Large intestine (tissue), 3 donors: Measurements from ENCODE around the gene GBP3. TPM values are rescaled to one million over a fixed set of nuclear protein-coding genes. Genes with fewer than 3 reads are reported as not detected.
"Not testable (repeated sequence)": the region's sequence is repeated elsewhere in the genome, so short reads cannot be mapped to it uniquely, and the experiment has no call there.

Experiments
- DNase-seq, 2 donors: peaks; one replicate each; pipeline versions ENCODE4 v3.0.0 to v3.0.0-alpha.2; 2013
- H3K27ac ChIP-seq: one replicate; pipeline ENCODE4 v1.5.1; 2013; ENCODE audit warnings: low read length
- H3K27me3 ChIP-seq: 2 replicates; pipeline ENCODE4 v1.6.1; 2013; ENCODE audit warnings: low read length; ENCODE audit not compliant: control insufficient read depth, insufficient read depth
- H3K36me3 ChIP-seq: 2 replicates; pipeline ENCODE4 v1.6.1; 2013; ENCODE audit warnings: low read length; ENCODE audit not compliant: control insufficient read depth, insufficient read depth
- H3K4me1 ChIP-seq: one replicate; pipeline ENCODE4 v1.6.1; 2013; ENCODE audit warnings: low read length; ENCODE audit not compliant: control insufficient read depth, insufficient read depth
- H3K4me3 ChIP-seq: one replicate; pipeline ENCODE4 v1.5.1; 2013; ENCODE audit warnings: low read length
- H3K9me3 ChIP-seq: one replicate; pipeline ENCODE4 v1.6.1; 2013; ENCODE audit warnings: mild to moderate bottlenecking, low read depth, low read length, moderate library complexity; ENCODE audit not compliant: control insufficient read depth
- WGBS: methylation state at CpG from one replicate; pipeline ENCODE4 v1.1.5; 2013; ENCODE audit warnings: low lambda C conversion rate; ENCODE audit not compliant: insufficient coverage; 5-methylcytosine and 5-hydroxymethylcytosine counted together
- polyA plus RNA-seq: library from polyadenylated mRNA; unstranded; fragments of 120-200 nt; gene quantifications from one replicate; pipeline ENCODE4 v1.2.1, GENCODE V29; 2013

Gene GBP3
- polyA plus RNA-seq, 1 donor: 109 TPM

- Histone ChIP-seq H3K9me3 (peaks cover 17% of the 10 kb centered on the region), H3K4me3 (no peak overlapping the region), H3K4me1 (peaks cover 24% of the 10 kb centered on the region), H3K27ac (no peak overlapping the region), H3K36me3 (no peaks in the 10 kb centered on the region), H3K27me3 (no peaks in the 10 kb centered on the region)
- no CpG with 5 or more reads among the region's 1 CpG for WGBS
- DNase-seq: no peak
These were observed 19.1 kb upstream of the GBP3 start for GRCh38 chr1:89041721-89042120.

- Histone ChIP-seq H3K9me3 (peaks cover 17% of the 10 kb centered on the region), H3K4me1 (peaks cover 20% of the 10 kb centered on the region), H3K27ac (no peak overlapping the region), H3K4me3 (no peak overlapping the region), H3K36me3 (no peaks in the 10 kb centered on the region), H3K27me3 (no peaks in the 10 kb centered on the region)
- DNase-seq: no peak
- no CpG with 5 or more reads among the region's 3 CpGs for WGBS
These were observed 18.5 kb upstream of the GBP3 start for GRCh38 chr1:89041119-89041641.

- Histone ChIP-seq H3K27ac (no peak overlapping the region), H3K4me1 (peaks cover 18% of the 10 kb centered on the region), H3K9me3 (peaks cover 17% of the 10 kb centered on the region), H3K27me3 (no peaks in the 10 kb centered on the region), H3K36me3 (no peaks in the 10 kb centered on the region), H3K4me3 (no peak overlapping the region)
- no peak for DNase-seq
- no CpG with 5 or more reads among the region's 1 CpG for WGBS
These were observed 17.6 kb upstream of the GBP3 start for GRCh38 chr1:89040315-89040626.

- Histone ChIP-seq H3K27ac (no peak overlapping the region), H3K9me3 (no peaks in the 10 kb centered on the region), H3K36me3 (no peaks in the 10 kb centered on the region), H3K4me1 (peaks cover 7% of the 10 kb centered on the region), H3K27me3 (no peaks in the 10 kb centered on the region), H3K4me3 (no peak overlapping the region)
- no peak for DNase-seq
- WGBS: no CpG with 5 or more reads among the region's 1 CpG
These were observed 14.5 kb upstream of the GBP3 start for GRCh38 chr1:89037186-89037585.

GRCh38 chr1:89035080-89035479, 12.4 kb upstream of the GBP3 start:
- peaks cover 7% of the 10 kb centered on the region for H3K4me1 ChIP-seq
- H3K27ac ChIP-seq: peak overlapping the region; percentile 74
- H3K9me3 ChIP-seq: no peaks in the 10 kb centered on the region
- DNase-seq: peak; percentile 76 to 89
- H3K36me3 ChIP-seq: no peaks in the 10 kb centered on the region
- H3K27me3 ChIP-seq: no peaks in the 10 kb centered on the region
- no peak overlapping the region for H3K4me3 ChIP-seq
- WGBS: 83% methylated on average over 1 of the region's 1 CpG

GRCh38 chr1:89034004-89034403, 11.3 kb upstream of the GBP3 start:
- not testable (repeated sequence) for H3K27ac ChIP-seq, H3K4me3 ChIP-seq, H3K36me3 ChIP-seq, DNase-seq, H3K4me1 ChIP-seq, H3K27me3 ChIP-seq, H3K9me3 ChIP-seq
- no CpG with 5 or more reads among the region's 5 CpGs for WGBS

- not testable (repeated sequence) for H3K27me3 ChIP-seq, H3K27ac ChIP-seq, DNase-seq, H3K4me1 ChIP-seq, H3K9me3 ChIP-seq, H3K4me3 ChIP-seq, H3K36me3 ChIP-seq
- 100% methylated on average over 1 of the region's 2 CpGs for WGBS
These were observed 6.4 kb upstream of the GBP3 start for GRCh38 chr1:89029051-89029450.

- H3K36me3 ChIP-seq: no peaks in the 10 kb centered on the region
- no peak for DNase-seq
- no peaks in the 10 kb centered on the region for H3K27me3 ChIP-seq
- H3K27ac ChIP-seq: no peak overlapping the region
- no peaks in the 10 kb centered on the region for H3K9me3 ChIP-seq
- H3K4me1 ChIP-seq: peaks cover 13% of the 10 kb centered on the region
- no peak overlapping the region for H3K4me3 ChIP-seq
- 100% methylated on average over 1 of the region's 3 CpGs for WGBS
These were observed 3.3 kb upstream of the GBP3 start for GRCh38 chr1:89025928-89026327.

- Histone ChIP-seq H3K36me3 (peaks cover 15% of the 10 kb centered on the region), H3K27me3 (no peaks in the 10 kb centered on the region), H3K4me3 (no peak overlapping the region), H3K9me3 (no peaks in the 10 kb centered on the region), H3K27ac (peak overlapping the region; percentile 96), H3K4me1 (peaks cover 24% of the 10 kb centered on the region)
- peak in 1 of 2 donors; percentile 8 for DNase-seq
These were observed 360 bp upstream of the GBP3 start for GRCh38 chr1:89023026-89023425.

- Histone ChIP-seq H3K36me3 (peaks cover 38% of the 10 kb centered on the region), H3K4me1 (peaks cover 23% of the 10 kb centered on the region)
- H3K27ac ChIP-seq, H3K27me3 ChIP-seq, H3K4me3 ChIP-seq, H3K9me3 ChIP-seq: not testable (repeated sequence)
- WGBS: no CpG with 5 or more reads among the region's 3 CpGs
- peak in 1 of 2 donors; percentile 42 for DNase-seq
These were observed 4.3 kb downstream of the GBP3 start for GRCh38 chr1:89018318-89018717.

GRCh38 chr1:89008511-89008910, 14.2 kb downstream of the GBP3 start:
- no peaks in the 10 kb centered on the region for H3K9me3 ChIP-seq
- 20% methylated on average over 2 of the region's 4 CpGs for WGBS
- H3K4me3 ChIP-seq: no peak overlapping the region
- peak; percentile 47 to 80 for DNase-seq
- H3K27me3 ChIP-seq: no peaks in the 10 kb centered on the region
- peak overlapping the region; percentile 72 for H3K27ac ChIP-seq
- peaks cover 55% of the 10 kb centered on the region for H3K36me3 ChIP-seq
- peaks cover 13% of the 10 kb centered on the region for H3K4me1 ChIP-seq
